Colonic mucosa (tissue), 4 donors: ENCODE data around the gene DUSP6. TPM values are rescaled to one million over a fixed set of nuclear protein-coding genes. Genes with fewer than 3 reads are reported as not detected.

Experiments used
- DNase-seq: peaks from one replicate; pipeline ENCODE4 v3.0.0-alpha.2; 2020
- H3K27ac ChIP-seq: fragments of 200-600 bp; one replicate; pipeline ENCODE4 v1.8.0; 2021
- H3K27me3 ChIP-seq: fragments of 200-600 bp; one replicate; pipeline ENCODE4 v1.8.0; 2021
- H3K36me3 ChIP-seq: fragments of 200-600 bp; one replicate; pipeline ENCODE4 v1.8.0; 2021
- H3K4me1 ChIP-seq: fragments of 200-600 bp; one replicate; pipeline ENCODE4 v1.8.0; 2021; ENCODE audit warnings: mild to moderate bottlenecking
- H3K4me3 ChIP-seq: fragments of 200-600 bp; one replicate; pipeline ENCODE4 v1.8.0; 2021
- H3K9ac ChIP-seq, 2 donors: one replicate each; pipeline ENCODE4 v1.7.0; 2013; ENCODE audit warnings: control low read depth in 2 of 2, low read depth in 2 of 2, low read length in 2 of 2
- H3K9me3 ChIP-seq: fragments of 200-600 bp; one replicate; pipeline ENCODE4 v1.8.0; 2021
- intact Hi-C: fragments of 100-400 bp; cut with DNase I; formaldehyde crosslinking; loops from one replicate; pipeline ENCODE4 v1.14.1; 2022
- total RNA-seq, 2 donors: library from RNA; stranded (reverse); fragmentation: NEBNext Ultra II Directional in 1 of 2; extraction: Animal tissue kit (Norgen Biotek cat#: 25700) in 1 of 2; gene quantifications; one replicate each; pipeline ENCODE4 v1.2.1, GENCODE V29; 2021
- TF ChIP-seq, protein P1 (sequence below): fragments of 200-600 bp; IDR thresholded peaks from one replicate; pipeline ENCODE4 v1.8.0; 2022; ENCODE audit warnings: antibody characterized with exemption, mild to moderate bottlenecking
- donor health status: healthy.
- donor health status: DM: no; HTN: no; CAD: no.
- donor health status: DM: no; HTN: no; CAD: no.

Gene DUSP6
- total RNA-seq, 2 donors from 2014 or later: 53.8 to 97.6 TPM

- H3K9ac ChIP-seq: no peak overlapping the region
- H3K27me3 ChIP-seq: no peaks in the 10 kb centered on the region
- H3K27ac ChIP-seq: no peak overlapping the region
- H3K36me3 ChIP-seq: no peaks in the 10 kb centered on the region
- H3K4me1 ChIP-seq: no peaks in the 10 kb centered on the region
- DNase-seq: no peak
- H3K4me3 ChIP-seq: no peak overlapping the region
- TF ChIP-seq, protein P1, sequence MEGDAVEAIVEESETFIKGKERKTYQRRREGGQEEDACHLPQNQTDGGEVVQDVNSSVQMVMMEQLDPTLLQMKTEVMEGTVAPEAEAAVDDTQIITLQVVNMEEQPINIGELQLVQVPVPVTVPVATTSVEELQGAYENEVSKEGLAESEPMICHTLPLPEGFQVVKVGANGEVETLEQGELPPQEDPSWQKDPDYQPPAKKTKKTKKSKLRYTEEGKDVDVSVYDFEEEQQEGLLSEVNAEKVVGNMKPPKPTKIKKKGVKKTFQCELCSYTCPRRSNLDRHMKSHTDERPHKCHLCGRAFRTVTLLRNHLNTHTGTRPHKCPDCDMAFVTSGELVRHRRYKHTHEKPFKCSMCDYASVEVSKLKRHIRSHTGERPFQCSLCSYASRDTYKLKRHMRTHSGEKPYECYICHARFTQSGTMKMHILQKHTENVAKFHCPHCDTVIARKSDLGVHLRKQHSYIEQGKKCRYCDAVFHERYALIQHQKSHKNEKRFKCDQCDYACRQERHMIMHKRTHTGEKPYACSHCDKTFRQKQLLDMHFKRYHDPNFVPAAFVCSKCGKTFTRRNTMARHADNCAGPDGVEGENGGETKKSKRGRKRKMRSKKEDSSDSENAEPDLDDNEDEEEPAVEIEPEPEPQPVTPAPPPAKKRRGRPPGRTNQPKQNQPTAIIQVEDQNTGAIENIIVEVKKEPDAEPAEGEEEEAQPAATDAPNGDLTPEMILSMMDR: no peak
- H3K9me3 ChIP-seq: no peaks in the 10 kb centered on the region
- intact Hi-C loops: no loop called here
Measured at GRCh38 chr12:89306827-89307473, 45.4 kb downstream of the DUSP6 start.

DNA sequence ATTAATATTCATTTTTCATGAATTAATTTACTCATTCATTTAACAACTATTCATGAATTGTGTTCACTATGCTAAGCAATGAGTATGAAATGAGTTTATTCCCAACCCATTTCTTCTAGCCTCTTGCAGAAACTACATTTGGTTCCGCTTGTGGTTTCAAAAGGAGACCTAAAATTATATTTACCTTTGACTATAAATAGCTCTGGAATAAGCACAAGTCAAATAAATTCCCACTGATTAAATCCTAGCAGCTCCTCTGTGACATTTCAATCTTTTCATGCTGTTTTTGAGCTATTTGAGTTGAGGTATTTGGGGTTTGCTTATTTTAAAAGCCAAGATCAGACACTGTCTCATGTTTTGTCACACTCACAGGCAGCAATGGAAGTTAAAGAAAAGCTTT is 46.9 kb downstream of the DUSP6 start:
- H3K27me3 ChIP-seq: no peaks in the 10 kb centered on the region
- DNase-seq: no peak
- H3K27ac ChIP-seq: no peak overlapping the region
- no peaks in the 10 kb centered on the region for H3K36me3 ChIP-seq
- H3K4me3 ChIP-seq: no peak overlapping the region
- TF ChIP-seq, protein P1: no peak
- H3K9me3 ChIP-seq: no peaks in the 10 kb centered on the region
- intact Hi-C loops: no loop called here
- no peaks in the 10 kb centered on the region for H3K4me1 ChIP-seq
- no peak overlapping the region for H3K9ac ChIP-seq

- TF ChIP-seq, protein P1: no peak
- intact Hi-C loops: no loop called here
- DNase-seq: no peak
Measured at GRCh38 chr12:89299931-89300330, 52.4 kb downstream of the DUSP6 start.

DNA sequence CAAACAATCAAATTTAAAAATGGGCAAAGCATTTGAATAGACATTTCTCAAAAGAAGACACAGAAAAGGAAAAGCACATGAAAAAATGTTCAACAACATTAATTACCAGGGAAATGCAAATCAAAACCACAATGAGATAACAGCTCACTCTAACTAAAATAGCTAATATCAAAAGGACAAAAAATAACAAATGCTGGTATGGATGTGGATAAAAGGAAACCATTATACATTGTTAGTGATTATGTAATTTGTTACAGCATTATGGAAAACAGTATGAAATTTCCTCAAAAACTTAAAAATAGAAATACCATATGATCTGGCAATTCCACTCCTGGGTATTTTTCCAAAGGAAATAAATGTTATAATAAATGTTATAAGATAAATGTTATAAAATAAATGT is 52.9 kb downstream of the DUSP6 start:
- no peak overlapping the region for H3K9ac ChIP-seq
- no peak for DNase-seq
- no peak overlapping the region for H3K27ac ChIP-seq
- H3K36me3 ChIP-seq: no peaks in the 10 kb centered on the region
- no peaks in the 10 kb centered on the region for H3K4me1 ChIP-seq
- TF ChIP-seq, protein P1: no peak
- H3K27me3 ChIP-seq: no peaks in the 10 kb centered on the region
- intact Hi-C loops: no loop called here
- no peaks in the 10 kb centered on the region for H3K9me3 ChIP-seq
- no peak overlapping the region for H3K4me3 ChIP-seq

More at GRCh38 chr12:89299931-89300330, 52.4 kb downstream of the DUSP6 start:
- no peak overlapping the region for H3K4me3 ChIP-seq
- no peaks in the 10 kb centered on the region for H3K36me3 ChIP-seq
- H3K9me3 ChIP-seq: no peaks in the 10 kb centered on the region
- no peaks in the 10 kb centered on the region for H3K4me1 ChIP-seq
- no peak overlapping the region for H3K9ac ChIP-seq
- no peaks in the 10 kb centered on the region for H3K27me3 ChIP-seq
- H3K27ac ChIP-seq: no peak overlapping the region

Other genes starting within 250 kb of the DUSP6 start
- gene GALNT4, start 172.3 kb upstream of the DUSP6 start, total RNA-seq: 10 to 100 TPM; 37.2 to 54.4 TPM
- gene POC1B, start 173.5 kb upstream of the DUSP6 start, total RNA-seq: 10 to 100 TPM; 31.4 to 32.0 TPM